Neural progenitor cell (in vitro differentiated cells): Measurements from ENCODE around the gene SRL. TPM values are rescaled to one million over a fixed set of nuclear protein-coding genes. Genes with fewer than 3 reads are reported as not detected.
"Not testable (repeated sequence)": the region's sequence is repeated elsewhere in the genome, so short reads cannot be mapped to it uniquely, and the experiment has no call there.

ENCODE experiments used
- DNase-seq: peaks from one replicate; pipeline ENCODE4 v3.0.0-alpha.2; 2016; ENCODE audit warnings: low spot score
- H2AFZ ChIP-seq: fragments of 200-600 bp; sonication (generic); replicated peaks from 2 replicates; pipeline ENCODE4 v1.6.1; 2016; ENCODE audit warnings: antibody characterized with exemption
- H3F3A ChIP-seq: fragments of 200-600 bp; sonication (generic); 2 replicates; pipeline ENCODE4 v1.6.1; 2016; ENCODE audit warnings: antibody characterized with exemption, low read depth
- H3K27ac ChIP-seq: fragments of 200-600 bp; sonication (generic); 2 replicates; pipeline ENCODE4 v1.5.1; 2016; ENCODE audit warnings: mild to moderate bottlenecking
- H3K27me3 ChIP-seq: fragments of 200-600 bp; sonication (generic); 2 replicates; pipeline ENCODE4 v1.6.1; 2016; ENCODE audit warnings: mild to moderate bottlenecking, moderate library complexity
- H3K36me3 ChIP-seq: fragments of 200-600 bp; sonication (generic); 2 replicates; pipeline ENCODE4 v1.5.1; 2016
- H3K4me1 ChIP-seq: fragments of 200-600 bp; sonication (generic); 2 replicates; pipeline ENCODE4 v1.6.1; 2016; ENCODE audit warnings: mixed run types
- H3K4me2 ChIP-seq: fragments of 200-600 bp; sonication (generic); 2 replicates; pipeline ENCODE4 v1.6.1; 2016
- H3K4me3 ChIP-seq: fragments of 200-600 bp; sonication (generic); 2 replicates; pipeline ENCODE4 v1.5.1; 2016
- H3K79me2 ChIP-seq: fragments of 200-600 bp; sonication (generic); 2 replicates; pipeline ENCODE4 v1.6.1; 2016; ENCODE audit warnings: low read depth
- H3K9ac ChIP-seq: fragments of 200-600 bp; sonication (generic); 2 replicates; pipeline ENCODE4 v1.6.1; 2016
- H3K9me3 ChIP-seq: fragments of 200-600 bp; sonication (generic); 2 replicates; pipeline ENCODE4 v1.5.1; 2016; ENCODE audit warnings: low read depth
- H4K20me1 ChIP-seq: fragments of 200-600 bp; sonication (generic); 2 replicates; pipeline ENCODE4 v1.6.1; 2016; ENCODE audit warnings: low read depth
- H3K27ac Mint-ChIP-seq: 3 replicates; pipeline ENCODE4 v1.8.0; 2021; ENCODE audit warnings: mixed read lengths
- H3K27me3 Mint-ChIP-seq: 2 replicates; pipeline ENCODE4 v1.8.0; 2022; ENCODE audit warnings: low read depth, mild to moderate bottlenecking, inconsistent platforms, moderate library complexity, mixed read lengths; ENCODE audit not compliant: insufficient read depth
- H3K36me3 Mint-ChIP-seq: 3 replicates; pipeline ENCODE4 v1.8.0; 2021; ENCODE audit warnings: mixed read lengths
- H3K4me1 Mint-ChIP-seq: 3 replicates; pipeline ENCODE4 v1.8.0; 2021; ENCODE audit warnings: mixed read lengths
- H3K4me3 Mint-ChIP-seq: 3 replicates; pipeline ENCODE4 v1.8.0; 2021; ENCODE audit warnings: mild to moderate bottlenecking, moderate library complexity, mixed read lengths
- H3K9me3 Mint-ChIP-seq: 3 replicates; pipeline ENCODE4 v1.8.0; 2020; ENCODE audit warnings: mixed read lengths
- CTCF ChIP-seq: fragments of 200-600 bp; sonication (generic); IDR thresholded peaks from 2 replicates; pipeline ENCODE4 v1.5.1; 2017; ENCODE audit warnings: antibody characterized with exemption, mild to moderate bottlenecking
- EZH2 ChIP-seq: fragments of 200-600 bp; sonication (generic); IDR thresholded peaks from 2 replicates; pipeline ENCODE4 v1.6.1; 2017; ENCODE audit warnings: antibody characterized with exemption, mild to moderate bottlenecking, moderate library complexity
- EZH2phosphoT487 ChIP-seq: fragments of 200-600 bp; sonication (generic); IDR thresholded peaks from 2 replicates; pipeline ENCODE4 v1.6.1; 2017; ENCODE audit warnings: antibody characterized with exemption
- total RNA-seq: library from RNA; depleted of rRNA; stranded (reverse); fragments of >200 nt; gene quantifications from 2 replicates; pipeline ENCODE4 v1.2.3, GENCODE V29; 2015; ENCODE audit warnings: low replicate concordance

The SRL gene
- total RNA-seq, 1 donor from 2014 or later = 0.22 TPM

- no peak overlapping the region for H3K4me3 ChIP-seq
- H3K4me1 Mint-ChIP-seq = peaks cover 12% of the 10 kb centered on the region
- DNase-seq = no peak
- no peak overlapping the region for H3K9ac ChIP-seq
- H3K36me3 Mint-ChIP-seq = peaks cover 16% of the 10 kb centered on the region
- H3K4me1 ChIP-seq = no peaks in the 10 kb centered on the region
- peaks cover 36% of the 10 kb centered on the region for H3K79me2 ChIP-seq
- no peaks in the 10 kb centered on the region for H3K27me3 ChIP-seq
- H3K9me3 Mint-ChIP-seq = no peaks in the 10 kb centered on the region
- H3K4me2 ChIP-seq = no peak overlapping the region
- H3K27me3 Mint-ChIP-seq = peaks cover 5% of the 10 kb centered on the region
- peaks cover 24% of the 10 kb centered on the region for H3F3A ChIP-seq
- peaks cover 3% of the 10 kb centered on the region for H3K36me3 ChIP-seq
- H3K27ac ChIP-seq = no peak overlapping the region
- H2AFZ ChIP-seq = no peak overlapping the region
- no peak overlapping the region for H3K4me3 Mint-ChIP-seq
- H3K27ac Mint-ChIP-seq = no peak overlapping the region
- H4K20me1 ChIP-seq = peaks cover 48% of the 10 kb centered on the region
- no peak for TF ChIP-seq CTCF
- TF ChIP-seq EZH2 = no peak
- TF ChIP-seq EZH2phosphoT487 = no peak
- H3K9me3 ChIP-seq = no peaks in the 10 kb centered on the region
These were observed 18.5 kb upstream of the SRL start for GRCh38 chr16:4260360-4260759.

- H3K9me3 ChIP-seq = no peaks in the 10 kb centered on the region
- H3K4me1 ChIP-seq = no peaks in the 10 kb centered on the region
- peaks cover 16% of the 10 kb centered on the region for H3K36me3 Mint-ChIP-seq
- H2AFZ ChIP-seq = no peak overlapping the region
- TF ChIP-seq EZH2phosphoT487 (no peak), EZH2 (no peak), CTCF (no peak)
- peaks cover 39% of the 10 kb centered on the region for H3F3A ChIP-seq
- H3K27me3 ChIP-seq = no peaks in the 10 kb centered on the region
- peaks cover 13% of the 10 kb centered on the region for H3K79me2 ChIP-seq
- peaks cover 24% of the 10 kb centered on the region for H4K20me1 ChIP-seq
- H3K27me3 Mint-ChIP-seq = peaks cover 3% of the 10 kb centered on the region
- no peak overlapping the region for H3K4me2 ChIP-seq
- peaks cover 3% of the 10 kb centered on the region for H3K36me3 ChIP-seq
- no peak for DNase-seq
- peaks cover 7% of the 10 kb centered on the region for H3K4me1 Mint-ChIP-seq
- no peak overlapping the region for H3K27ac Mint-ChIP-seq
- no peak overlapping the region for H3K4me3 ChIP-seq
- H3K4me3 Mint-ChIP-seq = no peak overlapping the region
- H3K9me3 Mint-ChIP-seq = no peaks in the 10 kb centered on the region
- no peak overlapping the region for H3K27ac ChIP-seq
- no peak overlapping the region for H3K9ac ChIP-seq
These were observed 16.0 kb upstream of the SRL start for GRCh38 chr16:4257646-4258556.

DNA sequence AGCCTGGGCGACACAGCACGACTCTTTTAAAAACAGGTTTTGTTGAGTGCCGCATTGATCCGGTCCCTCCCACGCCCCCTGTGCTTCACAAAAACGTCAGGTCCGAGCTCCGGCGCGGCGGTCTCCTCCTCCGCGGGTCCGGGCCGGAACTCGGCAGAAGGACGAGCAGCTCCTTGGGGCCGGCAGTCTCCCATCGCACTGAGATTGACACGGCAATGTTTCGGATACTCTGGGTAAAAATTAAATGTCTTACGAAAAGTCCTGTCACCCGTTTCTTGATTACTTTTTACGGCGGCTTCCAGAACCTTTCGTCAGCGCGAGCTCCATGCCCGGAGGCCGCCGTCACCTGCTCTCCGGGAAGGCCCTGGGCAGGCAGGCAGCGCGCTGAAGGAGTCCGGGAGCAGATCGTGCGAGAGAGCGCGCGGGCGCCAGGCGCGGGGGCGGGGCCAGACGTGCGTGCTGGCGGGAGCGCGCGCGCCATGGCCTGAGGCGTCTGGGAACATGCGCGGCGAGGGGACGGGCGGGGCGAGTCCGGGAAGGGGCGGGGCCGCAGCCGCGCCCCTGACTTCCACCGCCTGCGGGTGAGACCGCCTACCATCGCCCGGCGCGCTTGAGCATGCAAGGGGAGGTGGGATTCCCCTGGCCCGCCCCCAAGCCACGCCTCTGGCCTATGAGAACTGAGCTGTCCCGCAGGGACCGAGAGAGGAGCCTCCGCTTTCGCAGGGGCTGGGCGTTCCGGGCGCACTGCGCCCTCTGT is 11.7 kb upstream of the SRL start:
- Histone ChIP-seq H3K4me3 (peak overlapping the region; percentile 64), H3K4me2 (peak overlapping the region; percentile 86), H3K79me2 (peaks cover 3% of the 10 kb centered on the region), H2AFZ (peak overlapping the region; percentile 64), H3K36me3 (no peaks in the 10 kb centered on the region), H3K9me3 (no peaks in the 10 kb centered on the region), H3K27ac (peak overlapping the region; percentile 85), H3K4me1 (no peaks in the 10 kb centered on the region), H3K27me3 (no peaks in the 10 kb centered on the region), H3F3A (peaks cover 36% of the 10 kb centered on the region), H4K20me1 (no peaks in the 10 kb centered on the region), H3K9ac (peak overlapping the region; percentile 25)
- H3K27ac Mint-ChIP-seq = peak overlapping the region; percentile 81
- H3K4me3 Mint-ChIP-seq = peak overlapping the region; percentile 94
- peaks cover 8% of the 10 kb centered on the region for H3K4me1 Mint-ChIP-seq
- H3K27me3 Mint-ChIP-seq = peaks cover 2% of the 10 kb centered on the region
- H3K36me3 Mint-ChIP-seq = peaks cover 4% of the 10 kb centered on the region
- TF ChIP-seq EZH2phosphoT487 (no peak), CTCF (no peak), EZH2 (no peak)
- H3K9me3 Mint-ChIP-seq = no peaks in the 10 kb centered on the region
- DNase-seq = peak; percentile 100

GRCh38 chr16:4253012-4253393 is 11.1 kb upstream of the SRL start:
- H3K36me3 Mint-ChIP-seq, DNase-seq, H4K20me1 ChIP-seq, H3K4me1 Mint-ChIP-seq, H3K9me3 ChIP-seq, H3K79me2 ChIP-seq, H3K4me1 ChIP-seq, H3K36me3 ChIP-seq, H3K27me3 Mint-ChIP-seq, H3K27ac Mint-ChIP-seq, H3K27me3 ChIP-seq, H3K9me3 Mint-ChIP-seq: not testable (repeated sequence)
- Histone ChIP-seq H3K27ac (peak overlapping the region; percentile 85), H3K9ac (peak overlapping the region; percentile 25), H3F3A (peaks cover 36% of the 10 kb centered on the region), H2AFZ (peak overlapping the region; percentile 64), H3K4me3 (peak overlapping the region; percentile 64), H3K4me2 (peak overlapping the region; percentile 86)
- peak overlapping the region; percentile 94 for H3K4me3 Mint-ChIP-seq
